Measurements from ENCODE around the gene WBP1L. TPM values are rescaled to one million over a fixed set of nuclear protein-coding genes. Genes with fewer than 3 reads are reported as not detected.

The WBP1L gene
- total RNA-seq, 6 experiments from 2014 or later = 34.9 to 40.7 (median 38.6) TPM

DNA sequence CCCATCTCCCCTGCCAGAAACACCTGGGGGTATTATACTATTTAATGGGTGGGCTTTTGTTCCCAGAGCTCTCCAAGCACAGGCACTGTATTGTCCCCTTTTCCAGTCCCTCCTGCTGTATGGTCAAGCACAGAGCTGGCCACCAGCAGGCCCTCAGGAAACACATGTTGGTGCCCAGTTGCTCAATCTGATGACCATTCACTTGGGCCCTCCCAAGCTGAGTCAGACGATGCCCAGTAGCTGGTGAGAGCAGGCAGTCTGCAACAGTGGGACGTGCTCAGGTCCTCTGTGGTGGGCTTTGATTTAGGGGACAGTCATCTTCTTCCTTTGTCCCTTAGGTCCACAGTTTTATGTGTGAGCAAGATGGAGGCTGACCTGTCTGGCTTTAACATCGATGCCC lies 17.5 kb upstream of the WBP1L start:
- peak; percentile 40 for DNase-seq
- H3K4me1 Mint-ChIP-seq (ENCODE audit: low read depth) = peaks cover 21% of the 10 kb centered on the region
- TF ChIP-seq, protein P1, sequence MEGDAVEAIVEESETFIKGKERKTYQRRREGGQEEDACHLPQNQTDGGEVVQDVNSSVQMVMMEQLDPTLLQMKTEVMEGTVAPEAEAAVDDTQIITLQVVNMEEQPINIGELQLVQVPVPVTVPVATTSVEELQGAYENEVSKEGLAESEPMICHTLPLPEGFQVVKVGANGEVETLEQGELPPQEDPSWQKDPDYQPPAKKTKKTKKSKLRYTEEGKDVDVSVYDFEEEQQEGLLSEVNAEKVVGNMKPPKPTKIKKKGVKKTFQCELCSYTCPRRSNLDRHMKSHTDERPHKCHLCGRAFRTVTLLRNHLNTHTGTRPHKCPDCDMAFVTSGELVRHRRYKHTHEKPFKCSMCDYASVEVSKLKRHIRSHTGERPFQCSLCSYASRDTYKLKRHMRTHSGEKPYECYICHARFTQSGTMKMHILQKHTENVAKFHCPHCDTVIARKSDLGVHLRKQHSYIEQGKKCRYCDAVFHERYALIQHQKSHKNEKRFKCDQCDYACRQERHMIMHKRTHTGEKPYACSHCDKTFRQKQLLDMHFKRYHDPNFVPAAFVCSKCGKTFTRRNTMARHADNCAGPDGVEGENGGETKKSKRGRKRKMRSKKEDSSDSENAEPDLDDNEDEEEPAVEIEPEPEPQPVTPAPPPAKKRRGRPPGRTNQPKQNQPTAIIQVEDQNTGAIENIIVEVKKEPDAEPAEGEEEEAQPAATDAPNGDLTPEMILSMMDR (IDR thresholded peaks at IDR 0.05) = no peak
- H3K9me3 Mint-ChIP-seq = no peaks in the 10 kb centered on the region
- no peaks in the 10 kb centered on the region; the same call in 1 of the 2 replicates for H3K27me3 Mint-ChIP-seq (ENCODE audit: insufficient read depth)
- H3K27ac Mint-ChIP-seq = peak overlapping the region; percentile 63; the same call in 1 of the 2 replicates
- no peak overlapping the region for H3K4me3 Mint-ChIP-seq
- peaks cover 14% of the 10 kb centered on the region for H3K36me3 Mint-ChIP-seq (ENCODE audit: low read depth)

- Mint-ChIP-seq H3K36me3 (ENCODE audit: low read depth) (peaks cover 18% of the 10 kb centered on the region), H3K4me1 (ENCODE audit: low read depth) (peaks cover 13% of the 10 kb centered on the region), H3K4me3 (no peak overlapping the region), H3K27ac (no peak overlapping the region), H3K9me3 (no peaks in the 10 kb centered on the region), H3K27me3 (ENCODE audit: insufficient read depth) (no peaks in the 10 kb centered on the region; the same call in 1 of the 2 replicates)
- TF ChIP-seq, protein P1 (IDR thresholded peaks at IDR 0.05) = no peak
- DNase-seq = no peak
These were observed 16.5 kb upstream of the WBP1L start for GRCh38 chr10:102727037-102727818.

GRCh38 chr10:102729029-102730026 lies 14.4 kb upstream of the WBP1L start:
- TF ChIP-seq, protein P1 (IDR thresholded peaks at IDR 0.05) = peak; percentile 97
- peaks cover 12% of the 10 kb centered on the region for H3K4me1 Mint-ChIP-seq (ENCODE audit: low read depth)
- H3K4me3 Mint-ChIP-seq = no peak overlapping the region
- DNase-seq = peak; percentile 65
- no peaks in the 10 kb centered on the region; the same call in 1 of the 2 replicates for H3K27me3 Mint-ChIP-seq (ENCODE audit: insufficient read depth)
- no peak overlapping the region for H3K27ac Mint-ChIP-seq
- H3K36me3 Mint-ChIP-seq (ENCODE audit: low read depth) = peaks cover 16% of the 10 kb centered on the region
- no peaks in the 10 kb centered on the region for H3K9me3 Mint-ChIP-seq

DNA sequence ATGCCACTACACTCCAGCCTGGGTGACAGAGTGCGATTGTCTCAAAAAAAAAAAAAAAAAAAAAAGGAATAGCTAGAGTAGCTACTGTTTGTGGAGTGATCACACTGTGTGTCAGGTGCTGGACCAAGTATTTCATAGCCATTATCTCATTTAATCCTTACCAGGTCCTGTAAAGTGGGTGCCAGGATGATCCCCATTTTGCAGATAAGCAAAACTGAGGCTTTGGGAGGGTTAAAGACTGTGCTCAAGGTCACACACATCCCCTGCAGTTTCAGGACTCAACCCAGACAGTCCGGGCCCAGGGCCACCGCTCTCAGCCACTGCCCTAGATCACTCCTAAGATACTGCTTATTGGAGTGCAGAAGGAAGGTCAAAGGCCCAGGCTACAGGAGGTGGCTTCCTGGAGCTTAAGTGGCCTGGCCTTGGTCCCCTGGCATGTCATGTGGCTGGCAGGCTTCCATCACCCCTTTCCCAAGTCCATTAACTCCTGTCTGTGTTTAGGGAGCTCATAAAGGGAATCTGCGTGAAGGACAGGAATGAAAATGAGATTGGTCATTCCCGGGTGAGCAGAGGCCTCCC lies 12.4 kb upstream of the WBP1L start:
- no peak for DNase-seq
- Mint-ChIP-seq H3K4me3 (no peak overlapping the region), H3K4me1 (ENCODE audit: low read depth) (peaks cover 7% of the 10 kb centered on the region), H3K27ac (no peak overlapping the region), H3K27me3 (ENCODE audit: insufficient read depth) (no peaks in the 10 kb centered on the region; the same call in 1 of the 2 replicates), H3K9me3 (no peaks in the 10 kb centered on the region), H3K36me3 (ENCODE audit: low read depth) (peaks cover 16% of the 10 kb centered on the region)
- TF ChIP-seq, protein P1 (IDR thresholded peaks at IDR 0.05) = no peak

GRCh38 chr10:102732661-102733060 lies 11.1 kb upstream of the WBP1L start:
- no peak overlapping the region for H3K4me3 Mint-ChIP-seq
- no peak overlapping the region for H3K27ac Mint-ChIP-seq
- no peaks in the 10 kb centered on the region for H3K4me1 Mint-ChIP-seq (ENCODE audit: low read depth)
- H3K36me3 Mint-ChIP-seq (ENCODE audit: low read depth) = peaks cover 12% of the 10 kb centered on the region
- TF ChIP-seq, protein P1 (IDR thresholded peaks at IDR 0.05) = no peak
- no peak for DNase-seq
- H3K27me3 Mint-ChIP-seq (ENCODE audit: insufficient read depth) = no peaks in the 10 kb centered on the region; the same call in 1 of the 2 replicates
- no peaks in the 10 kb centered on the region for H3K9me3 Mint-ChIP-seq

Data from HFFc6 (cell line).